Liver (tissue), 9 donors: Measurements from ENCODE around the gene ZNF418. TPM values are rescaled to one million over a fixed set of nuclear protein-coding genes. Genes with fewer than 3 reads are reported as not detected.

Experiments used
- DNase-seq: peaks from one replicate; pipeline ENCODE4 v3.0.0-alpha.2; 2017; ENCODE audit warnings: low spot score
- H3K27ac ChIP-seq, 2 donors: one replicate each; pipeline ENCODE4 v1.7.0; 2013; ENCODE audit warnings: inconsistent platforms in 2 of 2, low read length in 2 of 2, control low read depth in 1 of 2, low read depth in 1 of 2, mild to moderate bottlenecking in 1 of 2
- H3K27me3 ChIP-seq, 4 donors: one replicate each; pipeline versions ENCODE4 v1.6.1 to v1.7.0; 2013; ENCODE audit warnings: low read length in 3 of 4, inconsistent platforms in 1 of 4, mild to moderate bottlenecking in 1 of 4, moderate library complexity in 1 of 4; ENCODE audit not compliant: control insufficient read depth in 4 of 4, insufficient read depth in 4 of 4
- H3K36me3 ChIP-seq, 4 donors: one replicate each; pipeline versions ENCODE4 v1.6.1 to v1.7.0; 2013; ENCODE audit warnings: low read length in 3 of 4, mild to moderate bottlenecking in 3 of 4, low read depth in 1 of 4, moderate library complexity in 1 of 4; ENCODE audit not compliant: control insufficient read depth in 4 of 4, insufficient read depth in 3 of 4
- H3K4me1 ChIP-seq, 4 donors: one replicate each; pipeline versions ENCODE4 v1.6.1 to v1.7.0; 2013; ENCODE audit warnings: low read length in 3 of 4, mild to moderate bottlenecking in 3 of 4, moderate library complexity in 1 of 4; ENCODE audit not compliant: control insufficient read depth in 4 of 4, insufficient read depth in 4 of 4
- H3K4me3 ChIP-seq, 3 donors: one replicate each; pipeline versions ENCODE4 v1.6.1 to v1.7.0; 2013; ENCODE audit warnings: low read length in 3 of 3, control low read depth in 1 of 3, low read depth in 1 of 3, mild to moderate bottlenecking in 1 of 3
- H3K9ac ChIP-seq, 2 donors: one replicate each; pipeline ENCODE4 v1.7.0; 2013; ENCODE audit warnings: low read length in 2 of 2, mild to moderate bottlenecking in 2 of 2, moderate library complexity in 2 of 2, control low read depth in 1 of 2, low read depth in 1 of 2
- H3K9me3 ChIP-seq, 4 donors: one replicate each; pipeline versions ENCODE4 v1.6.1 to v1.7.0; 2013; ENCODE audit warnings: low read length in 3 of 4; ENCODE audit not compliant: control insufficient read depth in 4 of 4
- CTCF ChIP-seq: fragments of 150-350 bp; IDR thresholded peaks from 2 replicates; pipeline ENCODE4 v1.5.1; 2017; ENCODE audit warnings: improper control_type of control experiment, low read depth, low read length; ENCODE audit not compliant: missing input control
- EGR1 ChIP-seq, 2 donors: IDR thresholded peaks; 2 replicates each; pipeline ENCODE4 v1.6.1; 2016 to 2018; ENCODE audit warnings: antibody characterized with exemption in 2 of 2, low read depth in 2 of 2
- GABPA ChIP-seq, 2 donors: IDR thresholded peaks in 1 of 2; conservative IDR thresholded peaks in 1 of 2; 2 replicates each; pipeline ENCODE4 v1.6.1; 2016; ENCODE audit warnings: antibody characterized with exemption in 2 of 2, mild to moderate bottlenecking in 1 of 2, moderate library complexity in 1 of 2
- HNF4A ChIP-seq, 2 donors: conservative IDR thresholded peaks; 2 replicates each; pipeline ENCODE4 v1.6.1; 2016; ENCODE audit warnings: antibody characterized with exemption in 2 of 2, mild to moderate bottlenecking in 2 of 2
- HNF4G ChIP-seq: IDR thresholded peaks from 2 replicates; pipeline ENCODE4 v1.6.1; 2016; ENCODE audit warnings: antibody characterized with exemption
- JUND ChIP-seq, 2 donors: IDR thresholded peaks; 2 replicates each; pipeline ENCODE4 v1.6.1; 2016; ENCODE audit warnings: antibody characterized with exemption in 2 of 2
- MAX ChIP-seq: IDR thresholded peaks from 2 replicates; pipeline ENCODE4 v1.6.1; 2016; ENCODE audit warnings: antibody characterized with exemption
- NR2F2 ChIP-seq: IDR thresholded peaks from 2 replicates; pipeline ENCODE4 v1.6.1; 2016; ENCODE audit warnings: antibody characterized with exemption
- RAD21 ChIP-seq, 2 donors: IDR thresholded peaks; 2 replicates each; pipeline ENCODE4 v1.6.1; 2016; ENCODE audit warnings: antibody characterized with exemption in 2 of 2, mild to moderate bottlenecking in 2 of 2
- REST ChIP-seq: IDR thresholded peaks from 2 replicates; pipeline ENCODE4 v1.6.1; 2016; ENCODE audit warnings: antibody characterized with exemption, mild to moderate bottlenecking
- RXRA ChIP-seq, 2 donors: IDR thresholded peaks; 2 replicates each; pipeline ENCODE4 v1.6.1; 2017 to 2018; ENCODE audit warnings: antibody characterized with exemption in 2 of 2, mild to moderate bottlenecking in 1 of 2
- SP1 ChIP-seq: IDR thresholded peaks from 2 replicates; pipeline ENCODE4 v1.6.1; 2018; ENCODE audit warnings: antibody characterized with exemption, mild to moderate bottlenecking
- TAF1 ChIP-seq: conservative IDR thresholded peaks from 2 replicates; pipeline ENCODE4 v1.6.1; 2016; ENCODE audit warnings: antibody characterized with exemption, mild to moderate bottlenecking
- YY1 ChIP-seq: IDR thresholded peaks from 2 replicates; pipeline ENCODE4 v1.6.1; 2016; ENCODE audit warnings: antibody characterized with exemption, mild to moderate bottlenecking
- ZBTB33 ChIP-seq: IDR thresholded peaks from 2 replicates; pipeline ENCODE4 v1.6.1; 2016; ENCODE audit warnings: antibody characterized with exemption
- WGBS: extraction: QIAGEN DNeasy Blood & Tissue Kit; methylation state at CpG from one replicate; pipeline ENCODE4 v1.1.7; 2013; 5-methylcytosine and 5-hydroxymethylcytosine counted together
- polyA plus RNA-seq, 2 donors: library from polyadenylated mRNA; stranded (reverse) in 1 of 2; unstranded in 1 of 2; fragments of 200-250 nt in 1 of 2; fragments of >200 nt in 1 of 2; fragmentation: Nextera tagmentation in 1 of 2; extraction: Ambion mirVana in 1 of 2; gene quantifications; one replicate each; pipeline versions ENCODE4 v1.2.1 to v1.2.3, GENCODE V29; 2013 to 2015
- total RNA-seq, 2 donors: library from RNA; depleted of rRNA; stranded (reverse); fragments of >200 nt; gene quantifications; one replicate each; pipeline ENCODE4 v1.2.3, GENCODE V29; 2014
- donor health status: healthy.
- donor health status: healthy.
- donor health status: healthy.
- donor health status: healthy.
- donor health status: healthy.

Gene ZNF418
- total and polyA plus RNA-seq, 4 donors = 0.51 to 3.1 (median 2.0) TPM

GRCh38 chr19:57978586-57979289 lies 43.5 kb upstream of the ZNF418 start:
- Histone ChIP-seq H3K27ac (no peak overlapping the region), H3K36me3 (peaks cover 21 to 64% (median 58%) of the 10 kb centered on the region in 4 donors), H3K9me3 (peaks cover 64 to 95% (median 88%) of the 10 kb centered on the region in 4 donors), H3K4me3 (peak overlapping the region in 2 of 3 donors; percentile 36 to 63), H3K9ac (no peak overlapping the region), H3K4me1 (no peaks in the 10 kb centered on the region), H3K27me3 (no peaks in the 10 kb centered on the region)
- TF ChIP-seq EGR1 (IDR thresholded peaks at IDR 0.05; ENCODE audit: low read depth in 2 of 2) = no peak
- no peak for TF ChIP-seq NR2F2
- TF ChIP-seq RXRA (IDR thresholded peaks at IDR 0.05) = no peak
- TF ChIP-seq ZBTB33 = no peak
- no peak for TF ChIP-seq SP1
- no peak for TF ChIP-seq HNF4A (conservative IDR thresholded peaks at IDR 0.05)
- TF ChIP-seq YY1 = no peak
- TF ChIP-seq CTCF = no peak
- TF ChIP-seq REST = no peak
- no peak for TF ChIP-seq GABPA (IDR thresholded peaks at IDR 0.05 in 1 of 2, conservative IDR thresholded peaks at IDR 0.05 in 1 of 2)
- no peak for TF ChIP-seq TAF1
- no peak for TF ChIP-seq MAX
- no peak for TF ChIP-seq HNF4G
- DNase-seq = no peak
- WGBS = 97% methylated on average over 3 of the region's 3 CpGs

- Histone ChIP-seq H3K36me3 (peaks cover 6 to 26% (median 21%) of the 10 kb centered on the region in 4 donors), H3K9me3 (peaks cover 54 to 86% (median 77%) of the 10 kb centered on the region in 4 donors), H3K4me1 (no peaks in the 10 kb centered on the region), H3K27me3 (no peaks in the 10 kb centered on the region), H3K27ac (no peak within 1 kb of the TSS), H3K9ac (no peak within 1 kb of the TSS), H3K4me3 (peak within 1 kb of the TSS in 2 of 3 donors; percentile 56 to 64)
- 86% methylated on average over 4 of the region's 4 CpGs for WGBS
- no peak for TF ChIP-seq EGR1 (IDR thresholded peaks at IDR 0.05; ENCODE audit: low read depth in 2 of 2)
- TF ChIP-seq RAD21 (IDR thresholded peaks at IDR 0.05) = no peak
- no peak for TF ChIP-seq HNF4G
- no peak for TF ChIP-seq JUND (IDR thresholded peaks at IDR 0.05)
- DNase-seq = no peak
Measured at GRCh38 chr19:57974434-57974833, 39.2 kb upstream of the ZNF418 start, which contains the start of gene C19orf18. C19orf18 (minus strand) TSS chr19:57974534; CDS start chr19:57974432, 102 bp downstream.
